ENCODE data around the gene ACOT9.

- TF ChIP-seq CTCF (IDR thresholded peaks at IDR 0.05), result no peak
- TF ChIP-seq POLR2AphosphoS5 (IDR thresholded peaks at IDR 0.05; ENCODE audit: low read depth, low read length), result no peak
- no peak for TF ChIP-seq REST (IDR thresholded peaks at IDR 0.05; ENCODE audit: insufficient read depth in 1 of 2, low read depth in 2 of 2, low read length in 1 of 2)
- no peak for TF ChIP-seq SIN3A (IDR thresholded peaks at IDR 0.05; ENCODE audit: borderline replicate concordance, insufficient read depth, low read depth, low read length)
Measured at GRCh38 chrX:23668335-23668734, 74.7 kb downstream of the ACOT9 start.
